MM.1S (cell line): Measurements from ENCODE around the gene SMPD3.

Experiments
- DNase-seq: peaks from one replicate; pipeline ENCODE4 v3.0.0-alpha.2; 2015
- H2AFZ ChIP-seq: fragments of 300-600 bp; sonication (generic); 2 replicates; pipeline ENCODE4 v1.6.0; 2016; ENCODE audit warnings: antibody characterized with exemption, low read length
- H3F3A ChIP-seq: fragments of 300-600 bp; sonication (generic); 2 replicates; pipeline ENCODE4 v1.6.1; 2016; ENCODE audit warnings: mild to moderate bottlenecking, antibody characterized with exemption, low read length, moderate library complexity, mixed read lengths; ENCODE audit not compliant: insufficient read depth
- H3K27ac ChIP-seq: fragments of 300-600 bp; sonication (generic); 2 replicates; pipeline ENCODE4 v1.5.1; 2016; ENCODE audit warnings: mild to moderate bottlenecking, low read length
- H3K27me3 ChIP-seq: fragments of 300-600 bp; sonication (generic); replicated peaks from 2 replicates; pipeline ENCODE4 v1.6.0; 2016; ENCODE audit warnings: low read length; ENCODE audit not compliant: insufficient read depth
- H3K36me3 ChIP-seq: fragments of 300-600 bp; sonication (generic); replicated peaks from 2 replicates; pipeline ENCODE4 v1.6.1; 2016; ENCODE audit warnings: mild to moderate bottlenecking, low read length, mixed read lengths; ENCODE audit not compliant: insufficient read depth
- H3K4me1 ChIP-seq: fragments of 300-600 bp; sonication (generic); 2 replicates; pipeline ENCODE4 v1.6.1; 2016; ENCODE audit warnings: low read length, mixed read lengths
- H3K4me2 ChIP-seq: fragments of 300-600 bp; sonication (generic); 2 replicates; pipeline ENCODE4 v1.6.0; 2016; ENCODE audit warnings: low read depth, low read length
- H3K4me3 ChIP-seq: fragments of 300-600 bp; sonication (generic); 2 replicates; pipeline ENCODE4 v1.5.1; 2016; ENCODE audit warnings: low read length, mixed read lengths
- H3K79me2 ChIP-seq: fragments of 300-600 bp; sonication (generic); 2 replicates; pipeline ENCODE4 v1.6.1; 2016; ENCODE audit warnings: mixed run types, low read length, mixed read lengths
- H3K9ac ChIP-seq: fragments of 300-600 bp; sonication (generic); 2 replicates; pipeline ENCODE4 v1.6.1; 2016; ENCODE audit warnings: low read length, mixed read lengths
- H3K9me2 ChIP-seq: fragments of 300-600 bp; sonication (generic); replicated peaks from 2 replicates; pipeline ENCODE4 v1.6.1; 2016; ENCODE audit warnings: mild to moderate bottlenecking, low read length, mixed read lengths; ENCODE audit not compliant: insufficient read depth
- H3K9me3 ChIP-seq: fragments of 300-600 bp; sonication (generic); replicated peaks from 2 replicates; pipeline ENCODE4 v1.6.1; 2016; ENCODE audit warnings: mild to moderate bottlenecking, low read length, mixed read lengths; ENCODE audit not compliant: insufficient read depth
- H4K20me1 ChIP-seq: fragments of 300-600 bp; sonication (generic); 2 replicates; pipeline ENCODE4 v1.6.1; 2016; ENCODE audit warnings: mild to moderate bottlenecking, low read length, moderate library complexity, mixed read lengths; ENCODE audit not compliant: insufficient read depth
- EZH2 ChIP-seq: fragments of 300-600 bp; sonication (generic); optimal IDR thresholded peaks from 2 replicates; pipeline ENCODE3; 2017; ENCODE audit warnings: low read depth, mild to moderate bottlenecking, antibody characterized with exemption, low read length, mixed read lengths
- EZH2phosphoT487 ChIP-seq: fragments of 300-600 bp; sonication (generic); IDR thresholded peaks from 2 replicates; pipeline ENCODE4 v1.6.1; 2018; ENCODE audit warnings: antibody characterized with exemption, low read length
- TF ChIP-seq, protein P1 (sequence below): fragments of 300-600 bp; sonication (generic); IDR thresholded peaks from 2 replicates; pipeline ENCODE4 v1.5.1; 2016; ENCODE audit warnings: antibody characterized with exemption, low read length, mixed read lengths

Gene SMPD3

DNA sequence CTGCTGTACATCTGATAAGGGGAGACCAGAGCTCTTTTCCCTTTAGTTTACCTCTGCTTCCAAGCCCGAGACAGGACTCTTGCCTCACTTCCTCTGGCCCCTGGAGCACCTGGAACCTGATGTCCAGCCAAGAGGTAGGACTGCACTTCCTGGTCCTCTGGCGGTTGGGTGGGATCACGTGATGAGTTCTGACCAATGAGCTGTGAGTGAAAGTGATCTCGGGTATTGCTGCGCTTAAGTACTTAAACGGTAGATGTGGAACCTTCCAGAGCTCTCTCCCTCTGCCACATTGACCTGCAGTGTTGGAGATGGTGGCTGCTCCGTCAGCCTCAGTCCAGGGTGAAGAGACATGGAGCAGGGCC lies 67.0 kb downstream of the SMPD3 start:
- H3K27me3 ChIP-seq = no peaks in the 10 kb centered on the region
- no peak overlapping the region for H3K27ac ChIP-seq
- H2AFZ ChIP-seq = no peak overlapping the region
- no peak overlapping the region for H3K4me3 ChIP-seq
- no peak overlapping the region for H3K4me2 ChIP-seq
- H3F3A ChIP-seq = peaks cover 32% of the 10 kb centered on the region
- DNase-seq = no peak
- no peaks in the 10 kb centered on the region for H3K36me3 ChIP-seq
- H3K79me2 ChIP-seq = no peaks in the 10 kb centered on the region
- no peaks in the 10 kb centered on the region for H3K9me3 ChIP-seq
- H4K20me1 ChIP-seq = no peaks in the 10 kb centered on the region
- peaks cover 45% of the 10 kb centered on the region for H3K4me1 ChIP-seq
- H3K9ac ChIP-seq = no peak overlapping the region
- TF ChIP-seq EZH2 = no peak
- TF ChIP-seq, protein P1, sequence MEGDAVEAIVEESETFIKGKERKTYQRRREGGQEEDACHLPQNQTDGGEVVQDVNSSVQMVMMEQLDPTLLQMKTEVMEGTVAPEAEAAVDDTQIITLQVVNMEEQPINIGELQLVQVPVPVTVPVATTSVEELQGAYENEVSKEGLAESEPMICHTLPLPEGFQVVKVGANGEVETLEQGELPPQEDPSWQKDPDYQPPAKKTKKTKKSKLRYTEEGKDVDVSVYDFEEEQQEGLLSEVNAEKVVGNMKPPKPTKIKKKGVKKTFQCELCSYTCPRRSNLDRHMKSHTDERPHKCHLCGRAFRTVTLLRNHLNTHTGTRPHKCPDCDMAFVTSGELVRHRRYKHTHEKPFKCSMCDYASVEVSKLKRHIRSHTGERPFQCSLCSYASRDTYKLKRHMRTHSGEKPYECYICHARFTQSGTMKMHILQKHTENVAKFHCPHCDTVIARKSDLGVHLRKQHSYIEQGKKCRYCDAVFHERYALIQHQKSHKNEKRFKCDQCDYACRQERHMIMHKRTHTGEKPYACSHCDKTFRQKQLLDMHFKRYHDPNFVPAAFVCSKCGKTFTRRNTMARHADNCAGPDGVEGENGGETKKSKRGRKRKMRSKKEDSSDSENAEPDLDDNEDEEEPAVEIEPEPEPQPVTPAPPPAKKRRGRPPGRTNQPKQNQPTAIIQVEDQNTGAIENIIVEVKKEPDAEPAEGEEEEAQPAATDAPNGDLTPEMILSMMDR = no peak
- no peak for TF ChIP-seq EZH2phosphoT487
- no peaks in the 10 kb centered on the region for H3K9me2 ChIP-seq

DNA sequence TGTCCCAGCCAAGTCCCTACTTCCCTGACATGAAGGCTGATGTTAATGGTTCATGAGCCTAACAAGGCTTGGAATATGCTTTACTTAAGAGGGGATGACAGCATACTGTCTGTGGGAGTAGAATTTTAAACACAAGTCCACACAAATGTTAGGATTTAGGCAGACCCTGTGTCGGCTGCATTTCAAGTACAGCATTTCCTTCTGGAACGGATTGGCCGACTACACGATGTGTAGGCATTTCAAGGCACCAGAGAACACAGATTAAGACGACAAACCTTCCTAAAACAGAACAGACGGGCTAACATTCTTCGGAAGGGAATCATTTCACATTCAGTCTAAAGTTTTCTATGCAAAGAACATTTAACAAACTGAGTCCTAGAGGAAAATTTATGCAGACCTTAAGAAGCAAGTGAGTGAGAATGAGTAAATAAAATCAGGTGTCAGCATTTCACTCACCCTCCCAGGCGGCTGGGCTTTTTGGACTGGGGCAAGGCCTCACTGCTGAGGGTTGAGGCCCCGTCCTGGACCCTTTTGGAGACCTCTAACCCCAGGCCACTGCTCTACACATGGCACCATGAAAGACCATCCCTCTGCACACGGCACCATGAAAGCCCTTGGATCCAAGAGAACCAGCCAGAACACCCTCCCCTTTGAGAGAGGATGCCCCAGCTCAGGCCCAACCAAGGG lies 67.5 kb downstream of the SMPD3 start:
- Histone ChIP-seq H3K4me1 (peaks cover 45% of the 10 kb centered on the region), H4K20me1 (no peaks in the 10 kb centered on the region), H3K4me3 (no peak overlapping the region), H3K36me3 (no peaks in the 10 kb centered on the region), H3K79me2 (no peaks in the 10 kb centered on the region), H3K4me2 (no peak overlapping the region), H3K9me3 (no peaks in the 10 kb centered on the region), H3K27ac (no peak overlapping the region), H3K27me3 (no peaks in the 10 kb centered on the region), H3K9ac (no peak overlapping the region), H3K9me2 (no peaks in the 10 kb centered on the region), H3F3A (peaks cover 32% of the 10 kb centered on the region), H2AFZ (no peak overlapping the region)
- TF ChIP-seq EZH2 = no peak
- TF ChIP-seq, protein P1 = no peak
- TF ChIP-seq EZH2phosphoT487 = no peak
- DNase-seq = no peak

DNA sequence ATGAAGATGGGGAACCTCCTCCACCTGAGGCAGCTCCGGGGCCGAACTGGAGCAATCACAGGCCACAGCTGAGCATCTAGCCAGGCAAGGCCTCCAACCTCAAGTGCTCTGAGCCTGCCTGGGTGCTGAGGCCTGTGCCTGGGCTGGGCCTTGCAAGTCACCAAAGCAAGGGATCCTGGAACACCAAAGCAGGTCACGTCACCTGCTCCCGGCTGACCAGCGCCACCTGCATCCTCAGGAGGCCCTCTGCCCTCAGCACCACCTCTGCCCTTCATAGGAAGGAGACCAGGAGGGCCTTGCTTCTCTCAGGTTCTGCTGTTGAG lies 68.0 kb downstream of the SMPD3 start:
- no peak overlapping the region for H3K27ac ChIP-seq
- no peak overlapping the region for H2AFZ ChIP-seq

More for the DNA sequence above, 68.0 kb downstream of the SMPD3 start:
- no peaks in the 10 kb centered on the region for H3K79me2 ChIP-seq
- no peak overlapping the region for H3K4me2 ChIP-seq
- H3K9me3 ChIP-seq = no peaks in the 10 kb centered on the region
- no peak for TF ChIP-seq EZH2phosphoT487
- no peak for TF ChIP-seq EZH2
- TF ChIP-seq, protein P1 = no peak
- no peaks in the 10 kb centered on the region for H3K27me3 ChIP-seq
- no peaks in the 10 kb centered on the region for H3K36me3 ChIP-seq
- H3K4me1 ChIP-seq = peaks cover 40% of the 10 kb centered on the region
- no peak overlapping the region for H3K9ac ChIP-seq
- no peaks in the 10 kb centered on the region for H4K20me1 ChIP-seq
- no peaks in the 10 kb centered on the region for H3K9me2 ChIP-seq
- no peak for DNase-seq
- H3F3A ChIP-seq = peaks cover 32% of the 10 kb centered on the region
- H3K4me3 ChIP-seq = no peak overlapping the region
